IMR-90 (cell line): ENCODE measurements around the gene IFNA1.

ENCODE experiments used
- MXI1 ChIP-seq: IDR thresholded peaks from 2 replicates; pipeline ENCODE4 v1.6.1; 2012; ENCODE audit warnings: low read depth, mild to moderate bottlenecking, low read length, moderate library complexity, borderline replicate concordance
- NFE2L2 ChIP-seq: fragments of 150-350 bp; IDR thresholded peaks from 2 replicates; pipeline ENCODE4 v1.6.1; 2016; ENCODE audit warnings: low read depth, mild to moderate bottlenecking, low read length
- RAD21 ChIP-seq: IDR thresholded peaks from 2 replicates; pipeline ENCODE4 v1.6.1; 2012; ENCODE audit warnings: low read length, improper control_type of control experiment
- RCOR1 ChIP-seq: IDR thresholded peaks from 2 replicates; pipeline ENCODE4 v1.6.1; 2012; ENCODE audit warnings: mild to moderate bottlenecking, low read length, improper control_type of control experiment; ENCODE audit not compliant: insufficient replicate concordance
- RFX5 ChIP-seq: IDR thresholded peaks from 2 replicates; pipeline ENCODE4 v1.8.0; 2012; ENCODE audit warnings: low read depth, mild to moderate bottlenecking, low read length, moderate library complexity
- TF ChIP-seq, protein P1 (sequence below): conservative IDR thresholded peaks from 2 replicates; pipeline ENCODE4 v1.5.1; 2012; ENCODE audit warnings: mild to moderate bottlenecking, low read depth, low read length, improper control_type of control experiment

DNA sequence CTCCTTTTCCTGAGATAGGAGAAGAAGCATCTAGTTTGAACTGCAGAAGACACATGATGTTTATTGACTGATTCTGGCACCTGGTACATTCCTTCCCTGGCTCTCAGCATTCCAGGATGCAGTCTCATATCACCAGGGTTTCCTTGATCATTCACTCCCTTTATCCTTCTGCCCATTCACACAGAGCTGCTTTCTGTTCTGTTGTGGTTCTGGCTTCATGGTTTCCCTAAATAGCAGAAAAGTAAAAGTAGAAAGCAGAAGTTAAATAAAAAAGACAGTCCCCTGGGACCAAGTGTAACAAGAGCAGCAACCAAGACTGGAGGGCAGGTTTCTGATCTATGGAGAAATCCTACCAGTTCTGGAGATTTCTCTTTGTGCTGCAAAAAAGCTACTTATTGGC is 28.1 kb upstream of the IFNA1 start:
- TF ChIP-seq RAD21 = no peak
- no peak for TF ChIP-seq RFX5
- TF ChIP-seq, protein P1, sequence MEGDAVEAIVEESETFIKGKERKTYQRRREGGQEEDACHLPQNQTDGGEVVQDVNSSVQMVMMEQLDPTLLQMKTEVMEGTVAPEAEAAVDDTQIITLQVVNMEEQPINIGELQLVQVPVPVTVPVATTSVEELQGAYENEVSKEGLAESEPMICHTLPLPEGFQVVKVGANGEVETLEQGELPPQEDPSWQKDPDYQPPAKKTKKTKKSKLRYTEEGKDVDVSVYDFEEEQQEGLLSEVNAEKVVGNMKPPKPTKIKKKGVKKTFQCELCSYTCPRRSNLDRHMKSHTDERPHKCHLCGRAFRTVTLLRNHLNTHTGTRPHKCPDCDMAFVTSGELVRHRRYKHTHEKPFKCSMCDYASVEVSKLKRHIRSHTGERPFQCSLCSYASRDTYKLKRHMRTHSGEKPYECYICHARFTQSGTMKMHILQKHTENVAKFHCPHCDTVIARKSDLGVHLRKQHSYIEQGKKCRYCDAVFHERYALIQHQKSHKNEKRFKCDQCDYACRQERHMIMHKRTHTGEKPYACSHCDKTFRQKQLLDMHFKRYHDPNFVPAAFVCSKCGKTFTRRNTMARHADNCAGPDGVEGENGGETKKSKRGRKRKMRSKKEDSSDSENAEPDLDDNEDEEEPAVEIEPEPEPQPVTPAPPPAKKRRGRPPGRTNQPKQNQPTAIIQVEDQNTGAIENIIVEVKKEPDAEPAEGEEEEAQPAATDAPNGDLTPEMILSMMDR = no peak
- TF ChIP-seq RCOR1 = no peak
- TF ChIP-seq MXI1 = no peak
- TF ChIP-seq NFE2L2 = no peak
